NCI-H446 treated with DMSO at 0.1 percent for 48 hours (cell line): ENCODE data around the gene CNTNAP5.

Experiments
- DNase-seq: peaks from one replicate; lab custom pipeline; 2025; lab: John Stamatoyannopoulos, UW

Gene CNTNAP5

DNA sequence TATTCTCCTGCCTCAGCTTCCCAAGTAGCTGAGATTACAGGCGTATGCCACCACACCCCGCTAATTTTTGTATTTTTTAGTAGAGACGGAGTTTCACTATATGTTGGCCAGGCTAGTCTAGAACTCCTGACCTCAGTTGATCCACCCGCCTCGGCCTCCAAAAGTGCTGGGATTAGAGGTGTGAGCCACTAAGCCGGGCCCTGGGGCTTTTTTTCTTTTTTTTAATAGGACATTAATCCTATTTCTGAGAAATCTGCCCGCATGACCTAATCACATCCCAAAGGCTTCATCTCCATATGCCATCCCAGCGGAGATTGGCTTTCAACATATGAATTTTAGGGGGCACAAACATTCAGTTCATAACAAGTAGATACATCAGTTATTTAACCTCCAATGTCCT, 128.6 kb downstream of the CNTNAP5 start:
- no peak for DNase-seq

DNA sequence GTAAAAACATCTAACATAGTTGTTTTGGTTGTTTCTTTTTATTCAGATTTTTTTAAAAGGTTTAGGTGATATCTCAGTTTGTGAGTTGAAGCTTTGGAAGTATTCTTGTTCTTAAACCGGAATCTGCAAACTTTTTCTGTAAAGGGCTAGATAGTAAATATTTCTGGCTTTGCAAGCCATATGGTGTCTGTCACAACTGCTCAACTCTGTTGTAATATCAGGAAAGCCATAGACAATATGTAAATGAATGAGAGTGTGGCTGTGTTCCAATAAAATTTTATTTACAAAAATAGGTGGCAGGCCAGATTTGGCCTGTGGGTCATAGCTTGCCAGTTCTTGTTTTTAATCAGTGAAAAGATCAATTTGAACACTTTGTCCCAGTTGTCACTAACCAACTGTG, 134.1 kb downstream of the CNTNAP5 start:
- no peak for DNase-seq

DNA sequence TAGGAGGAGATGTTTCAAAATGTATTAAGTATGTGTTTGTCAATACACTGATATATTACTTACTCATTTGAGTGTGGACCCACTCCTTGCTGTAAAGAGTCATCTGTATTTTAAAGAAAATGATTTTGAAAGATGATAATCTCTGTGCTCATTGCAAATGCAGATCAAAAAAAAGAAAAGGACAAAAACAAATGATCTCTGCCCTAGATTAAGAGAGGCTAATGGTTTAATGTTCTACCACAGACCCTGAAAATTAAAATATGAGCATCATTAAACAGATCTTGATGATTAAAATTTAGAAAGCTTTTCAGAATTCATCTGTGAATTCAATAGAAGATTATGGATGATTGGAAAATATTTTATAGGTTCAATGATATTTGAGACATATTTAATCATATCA, 136.5 kb downstream of the CNTNAP5 start:
- no peak for DNase-seq

DNA sequence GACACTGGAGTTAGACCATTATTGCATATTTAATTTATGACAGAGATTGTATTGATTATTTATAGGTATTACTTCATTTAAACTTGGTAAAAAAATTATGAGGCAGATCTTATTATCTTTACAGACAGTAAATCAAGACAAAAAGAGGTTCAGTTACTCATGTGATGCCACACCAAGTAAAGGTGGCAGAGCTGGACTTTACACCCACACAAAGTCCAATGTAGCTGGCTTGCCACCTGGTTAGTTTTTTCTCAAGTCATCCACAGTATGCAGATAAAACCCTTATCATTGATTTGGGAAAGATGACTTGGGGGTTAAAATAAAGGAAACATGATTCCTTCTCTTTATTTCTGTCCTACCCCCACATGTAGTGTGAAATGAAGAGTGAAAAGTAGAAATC, 137.2 kb downstream of the CNTNAP5 start:
- DNase-seq = no peak

DNA sequence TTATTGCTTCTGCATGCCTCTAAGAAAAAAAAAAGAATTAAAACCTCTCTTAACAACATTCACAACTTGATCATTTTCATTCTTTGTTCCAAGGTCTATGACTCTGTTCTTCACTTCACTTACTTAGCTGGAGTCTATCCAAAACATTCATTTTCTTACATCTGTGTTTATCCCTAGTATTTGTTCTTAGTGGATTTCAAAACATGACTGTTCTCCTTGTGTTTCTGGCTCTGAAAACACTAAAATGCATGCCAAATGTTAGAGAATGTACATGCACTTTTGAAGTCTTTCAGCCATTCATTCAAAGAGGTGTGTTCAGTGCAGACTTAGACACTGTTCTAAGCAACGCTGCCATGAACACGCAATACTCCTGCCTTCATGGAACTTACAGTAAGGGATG, 138.8 kb downstream of the CNTNAP5 start:
- DNase-seq = no peak

DNA sequence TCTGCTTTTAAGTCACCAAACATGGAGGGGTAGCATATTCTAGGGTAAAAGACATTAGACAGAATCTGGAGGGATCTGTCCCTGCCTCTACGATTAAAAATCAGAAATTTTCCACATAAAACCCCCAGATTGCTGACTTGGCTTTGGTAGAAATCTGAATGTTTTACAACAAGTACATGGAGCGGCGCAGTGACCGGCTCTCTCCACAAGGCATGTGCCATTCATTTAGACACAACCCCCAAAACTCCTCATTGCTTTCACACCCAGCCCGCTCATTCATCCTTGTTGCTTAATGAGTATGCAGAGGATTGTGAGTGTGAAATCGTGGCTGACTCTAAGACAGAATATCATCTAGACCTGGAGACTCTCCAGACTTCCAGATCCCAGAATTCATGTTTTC, 140.6 kb downstream of the CNTNAP5 start:
- no peak for DNase-seq

DNA sequence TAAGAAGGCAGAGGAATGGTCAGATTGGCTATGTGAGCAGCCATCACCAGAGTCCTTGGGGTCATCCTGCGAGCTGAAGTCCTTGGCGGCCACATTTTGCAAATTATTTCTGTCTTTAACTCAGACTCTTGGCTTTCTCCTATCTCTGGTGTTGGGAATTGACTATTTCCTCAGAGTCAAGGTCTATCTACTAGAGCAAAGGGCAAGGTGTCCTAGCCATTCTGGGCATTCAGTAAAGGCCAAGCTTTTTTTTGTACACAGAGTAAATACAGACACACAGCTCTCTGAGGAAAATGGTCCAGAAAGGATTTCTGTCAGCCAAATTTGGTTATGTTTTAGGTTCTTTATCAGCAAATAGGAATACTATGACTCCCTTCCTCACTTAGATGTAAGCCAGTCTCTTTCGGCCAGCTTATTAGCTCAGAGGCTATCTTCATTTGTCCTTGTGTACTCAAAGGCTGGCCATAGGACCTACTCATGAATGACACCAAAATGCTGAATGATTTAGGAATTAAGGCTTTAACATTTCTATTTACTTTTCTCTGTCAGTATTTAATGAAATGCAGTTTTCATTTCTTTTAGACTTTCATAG, 146.5 kb downstream of the CNTNAP5 start:
- no peak for DNase-seq

DNA sequence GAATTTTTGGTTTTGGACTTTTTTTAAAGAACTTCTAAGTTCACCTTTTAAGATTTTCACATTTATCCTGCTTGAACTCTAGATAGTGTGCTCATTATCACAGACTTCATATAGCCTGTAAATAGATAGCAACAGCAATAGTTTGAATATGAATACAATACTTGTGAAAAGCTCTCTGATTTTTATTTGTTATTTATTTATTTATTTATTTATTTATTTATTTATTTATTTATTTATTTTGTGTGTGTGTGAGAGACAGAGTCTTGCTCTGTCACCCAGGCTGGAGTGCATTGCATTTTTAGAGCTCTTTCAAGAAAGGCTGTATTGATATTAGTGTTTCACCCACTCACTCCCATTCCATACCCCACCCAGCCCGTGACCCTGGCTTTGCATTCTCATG, 153.6 kb downstream of the CNTNAP5 start:
- DNase-seq = no peak

DNA sequence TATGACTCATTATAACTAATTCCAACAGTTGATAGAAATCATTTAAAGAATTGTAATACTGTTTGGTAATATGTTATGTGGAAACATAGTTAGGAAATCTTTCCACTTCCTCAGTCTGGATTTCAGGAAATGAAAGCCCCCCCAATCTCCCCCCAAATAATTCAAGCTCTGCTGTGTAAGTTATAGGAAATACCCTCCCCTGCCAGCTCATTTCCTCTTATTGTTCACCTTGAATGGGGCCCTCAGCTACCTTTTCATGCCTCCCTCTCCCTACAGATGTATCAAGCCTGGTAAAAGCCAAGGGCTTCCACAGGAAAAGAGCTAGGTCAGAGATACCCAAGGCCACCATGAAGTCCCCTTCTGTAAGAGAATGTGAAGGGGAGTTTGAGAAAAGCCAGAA, 155.5 kb downstream of the CNTNAP5 start:
- DNase-seq = no peak

DNA sequence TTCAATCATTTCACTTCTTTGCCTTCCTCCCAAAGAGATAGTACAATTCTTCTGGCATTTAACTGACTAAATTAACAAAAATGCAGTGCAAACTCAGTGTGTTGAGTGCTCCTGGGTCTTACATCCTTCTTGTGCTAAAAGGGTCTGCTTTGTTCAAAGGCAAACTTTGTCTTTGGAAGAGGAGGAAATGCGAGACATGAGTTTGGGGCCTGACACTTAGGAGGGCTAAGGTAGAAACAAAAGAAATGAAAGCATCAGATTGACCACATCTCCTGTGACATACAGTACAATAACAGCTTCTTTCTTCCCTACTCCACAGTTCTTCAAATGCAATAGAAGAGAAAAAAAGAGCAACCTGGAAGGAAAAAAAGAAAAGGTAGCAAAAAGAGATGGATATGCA, 161.7 kb downstream of the CNTNAP5 start:
- DNase-seq = no peak

DNA sequence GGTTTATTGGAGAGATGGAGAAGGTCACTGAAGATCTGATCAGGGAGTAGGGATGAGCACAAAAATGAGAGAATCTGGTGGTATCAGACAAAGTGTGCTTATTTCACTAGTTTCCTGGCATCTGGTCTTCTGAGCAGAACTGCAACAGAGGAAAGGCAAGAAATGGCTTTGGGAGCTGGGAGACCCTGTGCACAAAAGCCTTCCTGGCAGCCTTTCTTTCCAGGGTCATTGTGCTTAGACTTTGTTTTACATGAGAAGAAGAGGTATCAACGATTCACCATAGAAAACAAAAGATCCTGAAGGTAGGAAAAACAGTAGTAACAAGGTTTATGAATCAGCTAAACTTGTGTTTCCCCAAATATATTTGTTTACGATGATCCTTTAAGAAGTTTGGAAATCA, 162.9 kb downstream of the CNTNAP5 start:
- DNase-seq = no peak

DNA sequence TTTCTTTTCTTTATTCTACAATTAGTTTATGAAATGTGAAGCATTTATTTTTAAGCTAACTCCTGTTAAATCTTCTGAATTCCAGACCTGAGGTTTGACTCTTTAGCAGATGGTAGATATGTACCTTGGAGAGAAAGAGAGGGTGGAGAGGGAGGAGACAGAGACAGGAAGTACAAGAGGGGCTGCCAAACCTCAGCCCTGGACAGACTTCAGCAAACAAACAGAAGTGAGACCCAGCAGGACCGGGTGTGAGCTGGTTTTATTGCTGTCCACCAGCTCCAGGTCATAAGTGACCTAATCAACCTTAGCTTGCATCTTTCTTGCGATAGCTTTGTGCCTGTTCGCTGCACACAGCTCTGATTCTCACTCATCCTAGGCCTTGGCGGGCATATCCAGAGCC, 168.6 kb downstream of the CNTNAP5 start:
- no peak for DNase-seq

DNA sequence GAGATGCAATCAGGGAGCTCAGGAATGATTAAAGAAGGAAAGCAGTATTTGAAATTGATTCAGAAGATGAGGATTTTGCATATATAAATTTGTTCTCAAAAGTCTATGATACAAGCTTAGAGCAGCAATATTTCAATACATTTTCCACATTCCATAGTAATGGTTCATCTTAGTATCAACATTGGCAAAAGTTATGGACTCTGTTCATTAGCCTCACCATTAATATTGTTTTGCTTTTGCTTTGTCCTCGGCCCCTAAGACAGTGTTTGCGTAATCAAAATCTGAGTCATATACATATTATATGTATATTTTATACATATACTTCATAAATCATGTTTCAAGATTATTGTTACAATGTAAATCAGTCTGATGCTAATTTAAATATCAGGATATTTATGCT, 176.6 kb downstream of the CNTNAP5 start:
- DNase-seq = no peak

DNA sequence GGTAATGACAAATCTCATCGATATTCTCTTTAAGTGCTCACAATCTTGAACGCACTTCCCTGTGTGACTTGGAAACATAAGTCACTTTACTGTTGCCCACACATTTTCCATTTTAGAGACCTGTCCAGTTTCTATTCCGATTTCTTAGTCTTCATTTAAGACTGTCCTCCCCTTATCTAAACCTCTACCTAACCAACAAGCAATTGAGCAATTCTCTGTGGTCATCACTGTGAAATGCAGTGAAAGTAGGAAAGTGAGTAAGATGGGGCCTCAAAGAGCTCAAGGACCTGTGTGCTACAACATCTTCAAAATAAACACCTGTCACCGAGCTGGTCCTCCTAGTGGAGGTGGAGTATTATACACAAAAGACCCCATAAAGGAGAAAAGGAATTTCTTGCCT, 184.4 kb downstream of the CNTNAP5 start:
- no peak for DNase-seq

DNA sequence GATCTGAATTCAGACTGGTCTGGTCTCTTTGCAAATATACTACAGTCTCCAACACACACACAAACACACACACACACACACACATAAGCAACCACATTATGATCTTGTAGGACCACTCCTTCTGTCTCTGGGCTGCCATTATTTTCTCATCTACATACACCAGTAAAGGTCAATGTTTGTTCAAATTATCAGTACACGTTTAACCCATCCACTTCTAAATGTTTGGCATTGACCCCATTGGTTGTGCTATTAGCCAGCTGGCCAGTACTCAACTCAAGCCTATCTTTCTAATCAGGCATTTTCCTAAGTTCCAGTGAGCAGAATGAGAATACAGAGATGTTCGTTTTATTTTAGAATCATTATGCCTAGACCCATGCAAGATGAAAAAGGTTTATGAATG, 186.4 kb downstream of the CNTNAP5 start:
- no peak for DNase-seq

DNA sequence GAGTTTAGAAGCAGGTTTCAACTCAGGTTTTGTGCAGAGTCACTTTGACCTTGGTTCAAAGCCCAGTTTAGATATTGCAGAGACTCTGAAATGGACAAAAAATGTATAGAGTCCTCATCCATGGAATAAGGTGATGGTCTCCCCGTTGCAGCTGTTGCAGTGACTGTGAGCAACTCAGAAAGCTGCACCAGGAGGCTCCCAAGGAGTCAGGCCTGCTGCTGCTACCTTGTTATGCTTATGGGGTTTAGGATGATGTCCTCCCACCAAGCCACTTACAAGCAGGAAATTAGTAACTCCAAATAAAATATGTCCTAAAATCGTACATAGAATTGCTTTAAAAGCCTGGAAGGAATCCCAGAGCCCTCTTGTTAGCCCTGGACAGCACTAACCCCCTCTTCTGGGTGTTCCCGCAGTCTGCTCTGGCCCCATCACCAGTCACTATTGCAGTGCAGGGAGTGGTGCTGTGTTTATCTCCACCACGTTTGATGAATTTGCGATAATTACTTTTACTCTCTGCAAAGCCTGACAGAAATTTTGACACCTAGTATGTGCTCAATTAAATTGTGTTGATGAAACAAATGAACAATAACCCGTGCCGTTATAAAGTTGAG, 189.0 kb downstream of the CNTNAP5 start:
- DNase-seq = no peak

DNA sequence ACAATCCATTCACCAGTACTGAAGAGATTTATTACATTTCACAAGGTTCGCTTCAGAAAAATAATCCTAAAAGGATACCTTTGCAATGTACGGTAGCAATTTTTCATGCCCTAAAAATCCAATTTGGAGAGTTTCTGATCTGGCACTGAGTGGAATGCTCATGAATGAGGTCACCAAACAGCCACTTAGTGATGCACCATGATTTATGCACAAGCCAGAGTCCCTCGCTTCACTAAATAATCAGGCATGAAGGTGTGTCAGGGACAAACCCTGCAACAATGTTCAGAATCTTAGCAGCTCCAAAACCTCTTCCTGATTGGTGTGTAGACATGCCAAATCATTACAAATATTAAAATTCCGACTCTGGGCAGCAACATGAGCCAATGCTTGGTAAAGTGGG, 221.1 kb downstream of the CNTNAP5 start:
- DNase-seq = no peak

DNA sequence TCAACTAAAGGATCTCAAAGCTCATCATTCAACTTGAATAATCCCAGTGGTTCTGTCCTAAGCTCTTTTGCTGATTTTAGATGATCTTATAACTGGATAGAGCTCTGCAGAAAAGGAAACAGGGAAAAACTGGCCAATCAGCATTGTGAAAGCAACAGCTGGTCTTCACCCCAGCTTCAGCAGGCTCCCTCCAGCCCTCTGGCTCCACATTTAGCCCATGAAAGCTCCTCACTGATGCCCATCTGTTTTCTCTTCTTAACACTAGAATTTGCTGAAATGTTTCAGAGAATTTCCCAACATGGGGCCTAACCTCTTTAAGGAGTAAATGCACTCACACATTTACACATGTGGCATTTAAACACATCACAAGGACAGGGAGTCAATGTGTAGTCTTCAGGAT, 223.3 kb downstream of the CNTNAP5 start:
- no peak for DNase-seq

DNA sequence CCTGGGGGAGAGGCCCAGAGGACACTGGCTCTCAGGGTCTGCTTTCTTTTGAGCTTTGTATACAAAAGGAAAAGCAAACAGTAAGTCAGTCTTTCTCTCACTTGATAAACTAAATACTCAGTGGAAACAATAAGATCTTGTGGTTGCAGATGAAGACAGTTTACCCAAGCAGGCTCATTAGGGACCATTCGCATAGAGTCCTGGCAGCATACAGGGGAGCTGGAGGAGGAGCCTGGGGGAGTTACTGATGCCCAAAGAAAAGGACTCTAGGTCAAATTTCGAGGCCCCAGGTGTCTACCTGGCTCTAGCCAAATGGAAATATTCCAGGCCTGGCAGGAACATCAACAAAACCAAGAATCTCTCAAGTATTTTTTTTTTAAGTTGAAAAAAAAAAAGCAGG, 225.3 kb downstream of the CNTNAP5 start:
- DNase-seq = no peak

DNA sequence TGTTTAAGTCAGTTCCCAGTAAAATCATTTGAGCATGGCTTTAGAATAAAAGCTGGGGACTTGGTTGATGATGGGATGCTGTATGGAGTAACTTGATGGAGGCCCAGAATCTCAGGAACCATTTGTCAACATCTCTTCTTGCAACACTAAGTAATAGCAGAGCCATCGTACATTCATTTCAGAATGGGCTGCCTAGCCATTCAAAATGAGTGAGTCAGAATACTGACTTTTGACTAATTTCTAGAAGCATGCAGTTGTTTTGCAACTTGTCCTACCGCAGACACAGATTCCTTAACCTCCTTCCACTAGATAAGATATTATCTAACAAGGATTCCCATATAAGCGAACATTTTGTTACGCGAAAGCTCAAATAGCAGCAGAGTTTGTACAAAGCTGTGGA, 229.5 kb downstream of the CNTNAP5 start:
- no peak for DNase-seq

DNA sequence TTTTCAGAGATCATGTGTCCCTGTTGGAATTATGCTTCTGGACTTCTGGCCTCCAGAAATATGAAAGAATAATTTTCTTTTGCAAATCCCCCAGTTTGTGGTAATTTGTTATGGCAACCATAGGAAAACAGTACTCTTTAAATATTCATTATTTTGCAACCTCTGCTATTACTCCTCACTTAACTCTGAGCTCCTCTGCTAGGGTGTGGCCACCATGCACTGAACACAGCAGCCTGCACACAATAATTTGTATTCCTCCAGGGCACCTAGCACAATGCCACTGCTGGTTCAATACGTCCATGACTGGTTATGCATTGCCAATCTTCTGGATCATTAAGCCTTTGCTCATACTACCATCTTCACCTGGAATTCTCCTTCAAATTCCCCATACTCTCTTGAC, 232.0 kb downstream of the CNTNAP5 start:
- no peak for DNase-seq

DNA sequence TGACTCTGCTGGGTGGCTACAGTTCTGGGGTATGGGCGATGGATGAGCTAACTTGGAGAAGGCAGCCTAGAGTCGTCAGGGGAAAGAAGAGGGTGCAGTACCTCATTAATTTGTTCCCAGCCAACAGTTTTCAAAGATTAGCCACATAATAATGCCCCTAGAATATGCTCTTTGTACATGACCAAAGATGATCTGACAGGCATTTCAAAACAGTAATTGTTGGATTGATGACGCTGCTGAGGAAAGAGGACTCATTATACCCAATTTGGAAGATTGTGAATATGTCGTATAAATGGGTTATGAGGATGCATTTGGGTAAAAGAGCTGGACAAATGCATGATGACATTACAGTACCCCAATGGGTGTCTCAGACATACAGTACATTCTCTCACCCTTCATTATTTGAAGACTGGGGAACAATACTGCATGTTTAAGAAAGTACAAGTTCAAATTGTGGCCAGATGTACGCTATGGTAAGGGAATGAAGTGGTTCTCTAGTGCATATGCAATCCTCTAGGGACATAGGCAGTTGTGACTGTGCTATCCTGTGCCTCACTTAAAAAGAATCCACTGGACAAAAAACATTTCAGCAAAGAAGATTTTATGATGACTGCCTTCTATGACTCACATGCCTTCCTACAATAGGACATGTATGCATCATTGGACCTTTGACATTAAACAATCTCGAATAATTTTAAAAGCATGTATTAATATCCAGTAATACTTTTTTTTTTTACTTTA, 233.2 kb downstream of the CNTNAP5 start:
- DNase-seq = no peak

DNA sequence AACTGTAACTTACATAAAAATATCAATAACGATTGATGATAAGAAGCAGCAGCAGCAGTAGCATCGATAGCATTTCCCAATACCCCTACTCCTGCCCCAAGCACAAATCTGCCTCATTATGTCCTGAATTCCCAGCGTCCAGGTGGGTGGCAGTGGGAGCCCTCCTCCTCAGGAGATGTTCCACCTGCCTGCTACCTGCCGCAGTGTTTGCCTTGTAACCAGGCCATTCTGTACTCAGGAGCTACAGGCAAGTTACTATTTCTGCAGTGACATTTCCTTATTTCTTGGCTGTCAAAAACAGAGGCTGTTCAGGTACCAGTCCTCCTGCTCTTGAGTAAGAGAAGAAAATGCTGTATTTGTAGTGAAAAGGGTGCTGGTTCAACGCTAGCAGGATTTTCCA, 236.4 kb downstream of the CNTNAP5 start:
- no peak for DNase-seq

DNA sequence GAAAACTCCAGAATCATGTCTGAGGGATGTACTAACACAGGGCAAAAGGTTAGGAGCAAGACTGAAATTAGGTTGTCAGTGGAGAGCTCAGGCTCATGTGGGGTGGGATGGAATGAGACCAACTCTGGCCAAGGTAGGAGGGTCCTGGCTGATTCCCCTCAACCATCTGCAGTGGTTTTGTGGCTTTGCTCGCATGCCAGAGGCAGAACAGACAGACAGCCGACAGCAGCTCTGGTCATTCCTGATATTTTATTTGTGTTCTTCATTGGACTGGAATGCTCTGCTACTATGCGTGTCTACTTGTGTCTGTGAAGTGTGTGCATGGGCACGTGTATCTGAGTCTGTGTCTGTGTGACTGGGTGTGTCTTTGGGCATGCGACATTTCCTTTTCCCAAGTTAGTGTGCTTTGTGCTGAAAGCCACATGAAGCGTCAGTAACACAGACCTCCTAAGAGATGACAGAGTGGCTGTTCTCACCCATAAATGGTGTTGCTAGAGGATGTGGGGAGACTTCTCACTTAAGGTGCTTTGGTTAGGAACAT, 239.5 kb downstream of the CNTNAP5 start:
- no peak for DNase-seq
